Caki2 (cell line): ENCODE results near the gene MRPL20. TPM values are rescaled to one million over a fixed set of nuclear protein-coding genes. Genes with fewer than 3 reads are reported as not detected.
A peak's percentile ranks its signal among the peaks of the same experiment; 100 is the strongest.
"Not testable (repeated sequence)": the region's sequence is repeated elsewhere in the genome, so short reads cannot be mapped to it uniquely, and the experiment has no call there.

Experiments
- DNase-seq: peaks from one replicate; pipeline ENCODE4 v3.0.0-alpha.2; 2015; ENCODE audit warnings: low read depth
- in situ Hi-C: cut with HindIII; loops from 2 replicates; pipeline ENCODE4 v1.10.0; 2016; ENCODE audit warnings: low sequenced_read_pairs, low pct_unique_long_range_greater_than_20kb, mixed read lengths
- total RNA-seq: library from RNA; depleted of rRNA; stranded (reverse); fragments of >200 nt; shearing (Covaris generic); gene quantifications from 2 replicates; pipeline ENCODE4 v1.2.3, GENCODE V29; 2014; ENCODE audit warnings: low replicate concordance

MRPL20 gene
- total RNA-seq, 1 experiment from 2014 or later: 32.2 TPM

GRCh38 chr1:1398677-1399186, 8.4 kb downstream of the MRPL20 start:
- DNase-seq: no peak
- in situ Hi-C loops: no loop called here

GRCh38 chr1:1397839-1398523, 9.1 kb downstream of the MRPL20 start:
- no peak for DNase-seq
- in situ Hi-C loops: no loop called here

DNA sequence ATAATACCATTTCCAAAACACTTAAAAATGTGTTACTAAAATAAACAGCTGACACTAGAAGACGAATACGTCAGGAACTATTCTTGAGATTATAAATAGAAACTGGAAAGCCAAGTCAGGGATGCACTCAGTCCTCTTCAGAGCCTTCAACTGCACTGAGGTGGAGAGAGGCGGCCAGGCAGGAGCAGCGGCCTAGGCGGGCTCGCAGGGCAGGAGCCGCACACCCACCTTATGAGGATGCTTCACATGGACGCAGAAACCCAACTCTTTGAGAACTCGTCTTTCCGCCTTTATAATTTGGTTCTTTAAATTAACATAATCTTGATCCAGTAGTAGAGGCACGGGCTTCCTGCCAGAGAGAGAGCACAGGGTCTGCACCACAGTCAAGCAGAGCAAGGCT, 11.9 kb downstream of the MRPL20 start:
- DNase-seq: no peak

DNA sequence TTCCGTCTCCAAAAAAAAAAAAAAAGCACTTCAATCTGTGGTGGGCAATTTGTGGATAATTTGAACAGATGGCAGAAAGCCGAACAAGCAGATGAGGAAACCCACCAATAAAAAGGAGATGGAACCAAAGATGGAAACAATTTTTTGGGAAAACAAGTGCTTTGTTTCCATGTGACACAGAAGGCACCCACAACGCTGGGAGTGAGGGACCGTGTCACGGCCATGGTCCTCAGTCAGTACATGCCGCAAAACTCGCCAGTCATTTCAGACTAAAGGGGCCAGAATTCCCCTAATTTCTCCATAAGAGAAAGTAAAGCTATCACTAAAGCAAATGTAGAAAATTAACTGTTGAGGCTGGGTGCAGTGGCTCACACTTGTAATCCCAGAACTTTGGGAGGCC, 13.0 kb downstream of the MRPL20 start:
- in situ Hi-C loops: no loop called here
- DNase-seq: no peak

More for the DNA sequence above, 11.9 kb downstream of the MRPL20 start:
- in situ Hi-C loops: no loop called here

DNA sequence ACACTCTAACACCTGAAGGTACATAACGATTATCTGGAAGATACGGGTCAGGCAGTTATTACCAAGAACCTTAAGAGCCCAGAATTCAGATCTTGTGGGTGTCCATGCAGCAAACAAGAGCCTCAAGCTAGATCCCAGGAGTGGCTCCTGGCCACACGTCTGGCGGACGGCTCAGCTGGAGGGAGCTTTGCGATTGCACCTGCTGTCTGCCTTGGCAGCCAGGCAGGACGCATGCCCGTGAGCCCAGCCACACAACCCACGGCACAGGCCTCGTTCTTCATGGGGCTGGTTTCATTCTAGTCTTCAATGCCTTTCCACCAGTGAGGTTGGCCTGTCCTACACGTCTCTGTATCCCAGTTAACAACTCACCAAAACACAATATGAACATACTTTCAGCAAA, 13.7 kb downstream of the MRPL20 start:
- in situ Hi-C loops: no loop called here
- no peak for DNase-seq

DNA sequence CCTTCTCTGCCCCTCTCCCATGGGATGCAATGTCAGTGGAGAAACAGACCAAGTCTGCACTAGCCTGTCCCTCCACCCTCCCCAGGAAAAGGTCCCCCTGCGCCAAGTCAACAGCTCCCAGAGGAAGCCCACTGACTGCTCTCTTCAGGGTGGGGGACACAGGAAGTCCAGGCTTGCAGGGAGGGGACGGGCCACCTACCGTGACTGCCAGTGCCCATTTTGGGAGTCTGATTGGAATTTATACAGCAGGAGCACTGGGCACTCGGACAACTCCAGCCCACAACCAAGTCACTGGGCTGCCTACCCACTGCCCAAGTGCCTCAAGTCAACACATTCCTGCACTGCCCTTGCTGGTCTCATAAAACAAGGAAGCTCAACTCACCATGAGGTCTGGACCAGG, 14.1 kb downstream of the MRPL20 start:
- in situ Hi-C loops: no loop called here
- DNase-seq: no peak

GRCh38 chr1:1391225-1391624, 15.9 kb downstream of the MRPL20 start:
- no peak for DNase-seq
- in situ Hi-C loops: no loop called here

- in situ Hi-C loops: no loop called here
- DNase-seq: no peak
Measured at GRCh38 chr1:1390675-1391074, 16.4 kb downstream of the MRPL20 start.

DNA sequence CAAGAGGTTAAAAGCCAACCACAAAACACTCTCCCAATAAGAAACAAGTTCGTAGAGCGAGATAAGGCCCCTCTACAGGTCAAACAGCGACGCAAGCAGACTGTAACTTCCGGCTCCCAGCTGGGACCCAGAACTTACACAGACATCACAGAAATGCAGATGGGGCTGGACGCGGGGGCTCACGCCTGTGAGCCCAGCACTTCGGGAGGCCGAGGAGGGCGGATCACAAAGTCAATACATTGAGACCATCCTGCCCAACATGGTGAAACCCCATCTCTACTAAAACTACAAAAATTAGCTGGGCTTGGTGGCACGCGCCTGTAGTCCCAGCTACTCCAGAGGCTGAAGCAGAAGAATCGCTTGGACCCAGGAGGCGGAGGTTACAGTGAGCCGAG, 19.0 kb downstream of the MRPL20 start:
- no peak for DNase-seq
- in situ Hi-C loops: no loop called here

DNA sequence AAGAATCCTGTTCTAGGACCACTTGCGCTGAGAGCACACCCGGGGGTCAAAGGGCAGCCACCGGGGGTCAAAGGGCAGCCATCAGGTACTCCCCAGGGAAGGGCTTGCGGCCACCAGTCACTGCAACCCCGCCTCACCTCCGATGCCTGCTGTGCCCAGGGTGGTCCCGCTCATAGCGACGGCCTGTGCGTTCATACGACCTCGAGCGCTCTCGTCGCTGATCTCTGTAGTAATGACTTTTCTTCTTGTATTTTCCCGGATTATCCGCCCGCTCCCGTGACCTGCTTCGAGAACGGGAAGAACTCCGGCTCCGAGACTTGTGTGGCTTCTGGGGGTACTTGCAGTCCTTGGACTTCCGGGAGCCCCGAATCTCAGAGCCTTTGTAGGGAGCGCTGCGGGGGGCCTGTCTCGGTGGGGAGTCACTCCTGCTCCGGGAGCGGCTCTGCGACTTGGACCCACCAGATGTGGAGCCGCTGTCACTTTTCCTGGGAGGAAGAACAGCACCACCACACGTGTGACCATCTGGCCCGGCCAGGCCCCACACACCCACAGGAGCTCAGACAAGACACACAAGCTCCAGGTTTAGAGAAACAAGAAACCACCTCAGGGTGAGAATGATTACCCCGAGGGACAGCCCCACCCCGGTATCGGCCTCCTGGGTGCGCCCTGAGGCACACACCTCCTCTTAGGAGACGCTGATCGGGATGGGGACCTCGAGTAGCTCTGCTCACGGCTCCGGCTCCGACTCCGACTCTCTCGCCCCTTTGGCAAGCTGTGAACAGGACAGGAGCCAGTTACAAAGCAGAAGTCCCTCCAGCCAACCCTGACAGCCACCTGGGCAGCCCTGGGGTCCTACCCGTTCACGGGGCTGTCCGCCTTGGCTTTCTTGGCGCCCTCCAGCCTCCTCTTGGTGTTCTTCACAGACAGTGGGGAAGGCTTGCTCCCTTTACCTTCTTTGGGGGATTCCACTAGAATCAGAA, 19.7 kb downstream of the MRPL20 start:
- in situ Hi-C loops: no loop called here
- DNase-seq: no peak

DNA sequence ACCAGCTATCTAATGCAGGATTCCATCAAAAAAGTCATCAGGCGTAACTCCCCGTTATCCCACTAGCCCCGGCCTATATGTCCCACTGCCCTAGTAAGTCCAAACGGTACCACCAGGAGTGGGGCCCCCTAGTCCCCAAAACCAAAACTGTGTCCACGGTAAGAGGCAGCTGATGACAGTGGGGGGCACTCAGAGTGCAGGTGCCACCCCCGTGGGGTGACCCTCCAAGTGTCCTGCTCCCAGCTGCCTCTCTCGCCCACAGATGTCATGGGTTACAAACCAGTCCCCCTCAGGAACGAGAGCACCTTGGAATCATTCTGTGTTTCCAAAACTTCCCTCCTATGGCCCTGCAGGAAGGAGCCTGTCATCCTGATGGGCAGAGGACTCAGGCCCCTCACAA, 21.2 kb downstream of the MRPL20 start:
- no peak for DNase-seq
- in situ Hi-C loops: no loop called here

DNA sequence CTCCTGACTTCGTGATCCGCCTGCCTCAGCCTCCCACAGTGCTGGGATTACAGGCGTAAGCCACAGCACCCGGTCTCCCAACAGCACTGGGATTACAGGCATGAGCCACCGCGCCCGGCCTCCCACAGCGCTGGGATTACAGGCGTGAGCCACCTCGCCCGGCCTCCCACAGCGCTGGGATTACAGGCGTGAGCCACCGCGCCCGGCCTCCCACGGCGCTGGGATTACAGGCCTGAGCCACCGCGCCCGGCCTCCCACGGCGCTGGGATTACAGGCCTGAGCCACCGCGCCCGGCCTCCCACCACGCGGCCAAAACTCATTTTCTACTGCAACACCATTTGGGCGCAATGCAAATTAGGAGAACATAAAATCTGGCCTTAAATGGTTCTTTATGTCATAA, 21.8 kb downstream of the MRPL20 start:
- not testable (repeated sequence) for DNase-seq

DNA sequence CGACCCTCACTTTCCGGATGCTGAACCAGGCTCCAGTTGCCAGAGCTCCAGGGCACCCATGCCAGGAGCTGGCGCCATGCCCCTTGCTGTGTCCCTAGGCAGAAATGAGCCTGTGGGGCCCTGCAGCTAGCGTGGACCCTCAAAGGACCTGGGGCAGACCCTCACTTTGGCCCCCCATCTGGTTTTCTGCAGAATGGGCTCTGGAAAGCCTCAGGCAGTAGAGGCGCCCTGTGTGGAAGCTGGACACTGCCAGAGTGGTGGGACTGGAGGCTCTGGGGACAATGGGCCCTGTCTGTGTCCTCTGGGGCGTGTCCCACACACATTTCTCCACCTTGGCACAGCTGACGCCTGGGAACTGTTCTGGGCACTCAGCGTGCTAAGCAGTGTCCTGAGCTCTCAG, 25.8 kb downstream of the MRPL20 start:
- in situ Hi-C loops: no loop called here
- no peak for DNase-seq

More for the DNA sequence above, 21.8 kb downstream of the MRPL20 start:
- in situ Hi-C loops: not testable (repeated sequence)

DNA sequence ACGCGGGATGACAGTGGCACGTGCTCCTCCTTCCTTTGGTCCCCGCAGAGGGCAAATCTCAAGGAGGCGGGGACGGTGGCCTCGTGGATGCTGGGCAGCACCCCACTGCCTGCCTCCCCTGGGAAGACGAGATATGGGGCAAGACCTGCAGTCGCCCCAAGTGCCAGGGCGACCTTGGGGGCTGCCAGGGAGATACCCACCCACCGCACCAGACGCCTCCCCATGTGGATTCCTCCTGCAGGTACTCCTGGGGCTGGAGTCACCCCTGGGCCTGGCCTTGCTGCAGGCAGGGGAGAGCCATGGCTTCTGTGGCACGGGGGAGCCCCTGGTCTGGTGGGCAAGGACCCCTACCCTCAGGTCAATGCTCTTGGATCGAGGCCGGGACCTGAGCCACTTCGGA, 26.2 kb downstream of the MRPL20 start:
- DNase-seq: no peak
- in situ Hi-C loops: no loop called here

GRCh38 chr1:1377540-1378205, 29.4 kb downstream of the MRPL20 start:
- DNase-seq: no peak
- in situ Hi-C loops: no loop called here

DNA sequence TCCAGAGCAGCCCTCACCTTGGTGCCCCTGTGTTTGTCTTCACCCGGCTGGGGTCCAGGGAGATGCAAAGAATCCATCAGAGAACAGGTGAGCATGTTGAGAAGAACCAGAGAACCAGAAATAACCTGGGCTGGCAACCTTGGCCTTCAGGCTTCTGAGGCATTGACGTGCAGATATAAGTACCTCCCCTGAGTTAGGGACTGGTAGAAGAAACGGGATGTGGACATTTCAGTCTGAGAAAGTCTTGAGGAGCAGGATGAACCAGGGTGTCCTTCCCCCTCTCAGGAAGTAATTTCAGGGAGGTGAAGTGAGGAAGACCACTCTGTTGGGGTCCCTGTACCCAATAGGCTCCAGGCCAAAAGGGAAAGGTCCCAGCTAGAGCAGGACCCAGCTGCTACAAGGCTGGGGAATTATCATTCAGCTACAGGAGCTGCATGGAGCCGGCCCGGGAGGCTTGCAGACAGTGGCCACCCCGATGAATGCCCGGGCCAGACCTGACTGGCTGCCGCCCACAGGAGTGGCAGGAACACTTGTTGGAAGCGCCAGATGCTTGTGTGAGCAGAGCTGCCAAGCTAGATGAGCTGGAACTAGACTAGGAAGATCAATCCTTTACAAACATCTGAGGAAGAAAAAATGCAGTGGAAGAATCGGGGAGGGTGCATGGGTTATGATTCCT, 30.4 kb downstream of the MRPL20 start:
- in situ Hi-C loops: no loop called here
- no peak for DNase-seq

GRCh38 chr1:1374929-1375662, 32.0 kb downstream of the MRPL20 start, which contains the start of gene AURKAIP1:
Gene AURKAIP1 (minus strand): TSS chr1:1375207. CDS start chr1:1374756, 451 bp downstream.
- in situ Hi-C loops: no loop called here
- peak; percentile 99 for DNase-seq

DNA sequence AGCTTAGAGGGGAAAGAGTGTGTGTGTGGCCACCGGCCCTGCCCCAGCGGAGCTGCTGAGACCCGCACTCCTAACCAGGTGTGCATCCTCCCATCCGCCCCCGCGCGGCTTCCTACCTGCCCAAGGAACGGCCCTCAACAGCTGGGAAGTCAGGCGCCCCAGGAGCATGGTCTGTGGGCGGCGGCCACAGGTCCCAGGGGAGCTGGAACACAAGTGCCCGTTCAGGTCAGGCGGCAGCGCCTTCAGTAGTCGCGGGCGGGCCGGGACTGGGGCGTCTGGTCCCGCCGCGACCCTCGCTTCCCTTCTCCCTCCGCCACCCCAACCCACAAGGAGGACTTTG, 32.5 kb downstream of the MRPL20 start:
- in situ Hi-C loops: no loop called here
- no peak for DNase-seq
